Pulmonary artery endothelial cell (primary cell): Measurements from ENCODE around the gene CBX8. TPM values are rescaled to one million over a fixed set of nuclear protein-coding genes. Genes with fewer than 3 reads are reported as not detected.

Experiments used
- DNase-seq: peaks from one replicate; pipeline ENCODE4 v3.0.0-alpha.2; 2011; ENCODE audit warnings: low read depth, low spot score
- total RNA-seq: library from RNA; depleted of rRNA; stranded (reverse); fragments of >200 nt; gene quantifications from 2 replicates; pipeline ENCODE4 v1.2.3, GENCODE V29; 2014

The CBX8 gene
- total RNA-seq, 1 donor from 2014 or later: 1.4 TPM

DNA sequence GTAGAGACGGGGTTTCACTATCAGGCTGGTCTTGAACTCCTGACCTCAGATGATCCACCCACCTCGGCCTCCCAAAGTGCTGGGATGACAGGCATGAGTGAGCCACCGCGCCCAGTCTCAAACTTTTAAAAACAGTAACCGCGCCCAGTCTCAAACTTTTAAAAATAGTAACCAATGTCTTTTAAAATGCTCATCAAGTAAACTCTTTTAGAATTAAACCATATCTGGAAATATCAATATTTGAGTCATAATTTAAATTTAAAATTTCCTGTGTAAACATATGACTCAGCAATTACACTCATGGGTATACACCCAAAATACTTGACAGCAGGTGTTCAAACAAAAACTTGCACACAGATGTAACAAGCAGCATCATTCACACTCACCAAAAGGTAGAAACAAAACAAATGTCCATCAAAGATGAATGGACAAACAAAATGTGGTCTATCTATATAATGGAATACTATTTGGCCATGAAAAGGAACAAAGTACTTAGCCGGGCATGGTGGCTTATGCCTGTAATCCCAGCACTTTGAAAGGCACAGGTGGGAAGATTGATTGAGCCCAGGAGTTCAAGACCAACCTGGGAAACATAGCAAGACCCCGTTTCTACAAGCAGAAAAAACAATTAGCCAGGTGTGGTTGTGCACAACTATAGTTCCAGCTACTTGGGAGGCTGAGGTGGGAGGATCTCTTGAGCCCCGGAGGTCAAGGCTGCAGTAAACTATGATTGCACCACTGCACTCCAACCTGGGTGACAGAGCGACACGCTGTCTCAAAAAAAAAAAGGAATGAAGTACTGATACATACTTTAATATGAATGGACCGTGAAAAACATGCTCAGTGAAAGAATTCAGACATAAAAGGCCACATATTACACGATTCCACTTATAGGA is 46.0 kb downstream of the CBX8 start:
- no peak for DNase-seq

DNA sequence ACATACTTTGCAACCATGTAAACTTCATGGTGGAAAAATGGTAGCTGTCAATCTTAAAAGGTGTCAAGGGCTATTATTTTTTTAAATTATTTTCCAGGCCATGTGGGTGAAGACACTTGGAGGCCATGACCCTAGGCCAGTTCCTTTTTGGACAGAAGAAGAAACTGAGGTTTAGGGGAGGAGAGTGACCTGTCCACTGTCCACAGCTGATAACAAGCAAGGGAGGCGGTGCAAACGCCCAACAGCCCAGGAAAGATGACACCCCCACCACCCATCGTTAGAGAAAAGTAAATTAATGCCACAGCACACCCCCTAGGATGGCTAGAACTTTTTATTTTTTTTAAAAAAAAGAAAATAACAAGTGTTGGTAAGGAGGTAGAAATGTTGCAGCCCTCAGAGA is 46.9 kb downstream of the CBX8 start:
- no peak for DNase-seq

DNA sequence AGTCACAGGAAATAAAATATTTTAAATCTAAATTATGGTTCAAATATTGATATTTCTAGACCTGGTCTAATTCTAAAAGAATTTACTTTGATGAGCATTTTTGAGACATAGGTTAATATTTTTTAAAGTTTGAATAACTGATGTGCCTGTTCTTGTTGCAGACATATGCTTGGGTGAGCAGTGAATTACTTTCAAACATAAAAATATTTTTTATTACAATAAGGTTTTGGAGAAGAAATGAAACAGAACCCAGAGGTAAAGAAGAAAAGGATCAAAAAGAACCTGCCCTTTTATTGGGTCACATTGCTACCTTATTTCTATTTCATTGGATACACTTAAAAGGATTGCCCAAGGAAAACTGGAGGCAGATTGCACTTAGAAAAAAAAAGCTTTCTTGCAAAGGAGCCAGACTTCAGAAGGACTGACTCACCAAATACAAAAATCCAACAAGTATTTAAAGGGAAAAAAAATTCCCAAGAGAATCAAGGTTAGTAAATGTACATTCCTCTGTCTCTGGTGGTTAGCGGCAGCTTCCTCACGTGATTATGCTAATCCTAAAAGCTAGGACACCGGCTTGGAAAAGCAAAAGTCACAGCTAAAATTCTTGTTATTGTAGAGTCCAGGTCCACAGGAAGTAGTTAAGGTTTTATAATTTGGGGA is 47.6 kb downstream of the CBX8 start:
- no peak for DNase-seq

DNA sequence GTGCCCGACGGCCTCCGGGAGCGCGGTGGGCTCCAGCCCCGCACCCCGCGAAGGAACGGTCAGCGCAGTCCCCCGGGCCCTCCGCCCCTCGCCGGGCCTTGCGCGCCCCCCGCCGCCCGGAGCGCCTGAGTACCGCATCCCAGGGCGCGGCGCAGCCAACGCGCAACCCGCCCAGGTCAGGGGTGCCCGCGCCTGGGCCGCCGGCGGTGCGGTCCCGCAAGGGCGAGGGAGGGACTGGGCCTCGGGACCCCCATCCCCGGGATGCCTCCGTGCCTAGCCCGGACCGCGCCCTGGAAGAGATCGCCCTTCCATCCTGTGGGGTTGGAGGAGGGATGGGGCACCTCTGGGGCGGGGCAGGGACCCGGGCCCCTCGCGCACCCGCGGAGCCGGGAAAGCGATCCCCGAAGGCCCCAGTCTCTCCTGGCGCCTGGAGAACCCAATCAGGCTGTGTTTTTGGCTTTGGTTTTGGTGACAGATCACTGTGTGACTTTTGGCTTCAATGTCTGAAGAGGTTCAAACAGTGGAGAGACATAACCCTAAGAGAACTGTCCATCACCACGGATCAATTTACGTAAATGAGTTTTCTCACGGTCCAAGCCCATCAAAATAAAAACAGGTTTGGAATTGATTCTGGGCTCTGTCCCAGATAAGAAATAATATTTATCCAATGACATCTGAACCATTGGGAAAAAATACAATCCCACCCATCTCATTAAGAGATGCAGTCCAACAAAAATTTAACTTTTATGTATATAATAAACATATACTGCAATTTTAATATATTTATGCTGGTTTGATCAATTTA is 48.4 kb downstream of the CBX8 start:
- DNase-seq: no peak

DNA sequence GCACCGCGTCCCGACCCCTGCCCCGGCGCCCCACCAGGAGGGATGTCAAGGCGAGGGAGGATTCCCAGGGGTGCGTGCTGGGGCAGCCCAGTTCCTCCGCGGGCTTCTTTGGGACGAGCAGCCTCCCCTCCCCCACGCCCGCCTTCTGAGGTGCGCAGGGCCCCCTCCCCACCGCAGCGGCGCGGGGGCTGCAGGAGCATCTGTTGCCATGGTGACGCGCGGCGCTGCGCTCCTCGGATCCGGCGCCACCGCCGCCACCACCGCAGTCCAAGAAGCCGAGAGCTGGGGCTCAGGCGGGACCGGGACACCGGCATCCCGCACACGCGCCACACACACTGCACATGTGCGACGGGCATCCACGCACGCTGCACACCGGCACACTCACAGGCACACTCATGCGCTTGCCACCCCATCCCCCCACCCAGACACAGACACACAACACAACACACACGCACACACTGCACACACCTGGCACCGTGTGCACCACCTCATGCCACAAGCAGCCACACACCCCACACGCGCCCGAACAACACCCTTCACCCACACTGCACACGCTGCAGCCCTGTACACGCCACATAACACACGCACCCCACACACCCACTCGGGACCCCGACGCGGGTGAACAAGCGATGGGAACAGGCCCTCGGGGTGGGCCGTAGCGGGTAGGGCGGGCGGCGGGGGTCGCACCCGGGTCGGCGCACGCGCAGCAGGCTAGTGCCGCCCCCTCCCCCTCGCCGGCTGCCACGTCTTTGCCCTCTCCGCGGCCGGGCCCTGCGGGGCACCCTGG is 49.2 kb downstream of the CBX8 start:
- DNase-seq: no peak

DNA sequence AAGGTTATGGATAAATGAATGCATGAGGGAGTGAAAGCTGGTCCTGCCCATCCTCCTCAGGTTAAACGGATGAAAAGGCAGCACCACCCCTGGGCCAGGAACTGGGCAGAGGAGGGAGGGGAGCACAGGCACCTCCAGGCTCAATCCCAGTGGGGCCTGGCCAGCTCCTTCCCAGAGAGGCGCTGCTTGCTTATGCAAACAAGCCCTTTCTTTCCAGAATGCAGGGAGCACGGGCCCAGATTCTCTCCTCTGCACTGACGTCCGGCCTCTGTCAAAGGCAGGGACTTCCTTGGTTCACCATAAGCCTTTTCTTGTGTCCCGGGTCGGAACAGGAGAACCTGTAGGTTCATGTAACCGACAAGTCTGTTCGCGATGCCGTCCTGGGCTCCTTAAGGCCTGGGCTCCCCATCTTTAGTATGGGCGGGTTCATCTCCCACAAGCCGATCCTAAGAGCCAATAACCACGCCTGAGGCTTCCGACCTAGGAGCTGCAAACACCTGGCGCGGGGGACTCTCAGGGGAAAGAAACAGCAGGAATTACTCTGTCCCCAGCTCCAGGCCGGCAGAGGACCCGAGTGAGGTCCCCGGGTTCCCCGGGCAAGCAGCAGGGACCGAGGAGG is 49.9 kb downstream of the CBX8 start:
- DNase-seq: no peak

DNA sequence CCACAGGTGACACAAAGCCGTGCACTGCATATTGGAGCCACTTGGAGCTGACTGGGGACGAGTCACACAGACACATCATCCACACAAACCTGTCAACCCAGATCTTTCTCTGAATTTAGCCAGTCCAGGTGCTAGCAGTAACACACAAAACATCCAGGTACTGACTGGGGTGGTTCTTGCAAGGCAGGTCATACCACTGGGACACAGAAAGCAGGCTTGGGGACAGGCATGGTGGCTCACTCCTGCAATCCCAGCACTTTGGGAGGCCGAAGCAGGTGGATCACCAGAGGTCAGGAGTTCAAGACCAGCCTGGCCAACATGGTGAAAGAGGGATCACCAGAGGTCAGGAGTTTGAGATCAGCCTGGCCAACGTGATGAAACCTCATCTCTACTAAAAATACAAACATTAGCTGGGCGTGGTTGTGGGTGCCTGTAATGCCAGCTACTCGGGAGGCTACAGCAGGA is 51.2 kb downstream of the CBX8 start:
- no peak for DNase-seq

DNA sequence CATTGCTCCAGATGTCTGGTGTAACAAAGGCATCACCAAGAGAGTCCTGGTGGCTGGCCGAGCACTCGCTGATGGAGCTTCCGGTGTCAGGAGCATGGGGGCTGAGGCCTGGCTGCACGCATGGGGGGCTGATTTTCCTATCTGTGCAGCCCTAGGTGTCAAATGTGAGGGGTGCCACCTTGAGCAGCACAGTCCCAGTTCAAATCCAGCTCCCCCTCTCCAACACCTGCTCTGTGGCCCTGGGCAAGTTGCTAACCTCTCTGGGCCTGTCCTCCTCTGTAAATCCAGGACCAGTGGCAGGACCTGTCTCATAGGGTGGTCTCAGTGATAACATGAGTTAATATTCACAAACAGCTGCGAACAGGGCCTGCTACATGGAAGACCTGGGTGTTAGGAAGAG is 53.3 kb downstream of the CBX8 start:
- no peak for DNase-seq

DNA sequence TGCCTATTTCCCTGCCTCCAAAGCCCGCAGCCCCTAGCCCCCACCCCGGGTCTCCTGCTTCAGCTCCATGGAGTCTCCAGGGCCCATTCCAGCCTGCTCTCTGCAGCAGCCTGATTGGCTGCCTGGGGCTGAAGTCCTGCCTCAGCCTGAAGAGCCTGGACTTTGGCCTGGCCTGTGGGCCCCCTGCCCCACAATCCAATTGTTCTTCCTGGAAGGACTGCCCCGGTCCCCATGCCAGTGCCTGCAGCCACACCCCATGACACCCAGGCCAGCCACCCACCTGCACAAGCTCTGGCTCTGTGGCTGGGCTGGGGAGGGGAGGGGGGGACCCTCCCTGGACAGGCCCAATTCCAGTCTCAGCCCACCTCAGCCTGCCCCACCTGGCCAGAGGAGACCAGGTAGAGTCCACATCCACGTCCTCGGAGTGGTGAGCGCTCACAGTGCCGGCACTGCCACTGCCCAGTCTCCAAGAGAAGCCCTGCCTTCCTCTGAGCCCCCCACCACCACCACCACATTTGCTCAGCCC is 53.9 kb downstream of the CBX8 start:
- no peak for DNase-seq

DNA sequence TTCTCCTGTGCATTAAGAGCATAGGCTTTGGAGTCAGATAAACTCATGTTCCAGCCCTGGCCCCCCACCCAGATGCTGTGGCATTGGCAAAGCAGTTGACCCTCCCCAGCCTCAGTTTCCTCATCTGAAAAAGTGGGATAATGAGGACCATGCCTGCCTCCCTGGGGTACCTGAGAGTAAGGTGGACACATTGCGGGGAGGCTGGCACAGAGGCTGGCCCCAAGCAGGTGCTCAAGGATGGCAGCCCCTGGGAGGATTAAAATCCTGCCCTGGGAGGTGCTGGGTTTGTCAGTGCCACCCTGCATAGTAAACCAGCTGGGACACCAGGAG is 54.3 kb downstream of the CBX8 start:
- no peak for DNase-seq

Other genes with a start within 250 kb of the CBX8 start
- not detected in 2 replicates for gene RBFOX3, start 186.0 kb downstream of the CBX8 start, total RNA-seq
- not detected in 2 replicates for gene ENPP7, start 66.1 kb downstream of the CBX8 start, total RNA-seq
- 9.5 and 9.6 TPM in 2 replicates for gene CBX2, start 18.9 kb downstream of the CBX8 start, total RNA-seq
- gene CBX4, start 42.4 kb upstream of the CBX8 start, total RNA-seq: 7.6 and 8.4 TPM in 2 replicates
- gene TBC1D16, start 238.8 kb upstream of the CBX8 start, total RNA-seq: 41.1 and 43.6 TPM in 2 replicates
- 0.73 and 0.95 TPM in 2 replicates for gene CCDC40, start 239.6 kb upstream of the CBX8 start, total RNA-seq